ENCODE data around the gene MAZ.
"Not testable (repeated sequence)": the region's sequence is repeated elsewhere in the genome, so short reads cannot be mapped to it uniquely, and the experiment has no call there.

Gene MAZ

DNA sequence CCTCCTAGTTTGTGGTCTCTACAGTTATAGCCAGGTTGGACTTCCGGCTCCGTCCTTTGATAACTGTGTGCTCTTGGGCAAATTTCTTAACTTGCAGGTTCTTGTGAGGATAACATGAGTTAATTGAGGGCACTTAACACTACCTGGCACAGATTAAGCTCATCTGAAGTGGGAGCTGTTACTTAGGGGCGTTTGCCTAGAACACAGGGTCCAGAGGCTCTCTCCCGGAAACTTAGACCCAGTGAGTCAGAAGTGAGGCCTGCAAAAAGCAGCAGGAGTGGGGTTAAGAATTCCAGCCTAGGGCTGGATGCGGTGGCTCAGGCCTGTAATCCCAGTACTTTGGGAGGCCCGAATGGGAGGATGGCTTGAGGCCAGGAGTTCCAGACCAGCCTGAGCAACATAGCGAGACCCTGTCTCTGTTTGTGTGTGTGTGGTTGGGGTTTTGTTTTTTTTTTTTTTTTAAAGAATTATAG is 15.3 kb downstream of the MAZ start:
- Histone ChIP-seq H3K36me3 (peaks cover 52% of the 10 kb centered on the region), H3K27me3 (no peaks in the 10 kb centered on the region), H3K27ac (peak overlapping the region; percentile 53), H3K9me3 (no peaks in the 10 kb centered on the region), H4K20me1 (peaks cover 51% of the 10 kb centered on the region), H3K4me1 (peaks cover 69% of the 10 kb centered on the region), H3K4me3 (no peak overlapping the region), H3K4me2 (peak overlapping the region; percentile 99), H3K9ac (peak overlapping the region; percentile 98; the same call in 1 of the 2 replicates)
- TF ChIP-seq Cebpa-rat (IDR thresholded peaks at IDR 0.05), result no peak

DNA sequence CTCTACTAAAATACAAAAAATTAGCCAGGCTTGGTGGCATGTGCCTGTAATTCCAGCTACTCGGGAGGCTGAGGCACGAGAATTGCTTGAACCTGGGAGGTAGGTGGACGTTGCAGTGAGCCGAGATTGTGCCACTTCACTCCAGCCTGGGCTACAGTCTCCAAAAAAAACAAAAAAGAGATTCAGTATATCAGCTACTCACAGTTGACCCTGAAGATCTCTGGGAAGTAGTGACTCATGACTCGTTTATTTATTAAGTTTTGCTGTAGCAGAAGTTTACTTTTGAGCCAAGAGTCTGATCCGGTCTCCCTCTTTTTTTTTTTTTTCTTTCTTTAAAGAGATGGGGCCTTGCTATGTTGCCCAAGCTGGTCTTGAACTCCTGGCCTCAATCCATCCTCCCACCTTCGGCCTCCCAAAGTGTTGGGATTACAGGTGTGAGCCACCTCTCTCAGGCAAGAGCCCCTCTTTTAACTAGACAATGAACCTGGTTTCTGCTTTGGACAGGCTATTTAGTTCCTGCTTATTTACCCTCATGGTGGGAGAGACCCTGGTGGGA is 18.3 kb downstream of the MAZ start:
- Histone ChIP-seq H3K9me3 (no peaks in the 10 kb centered on the region), H3K27ac (no peak overlapping the region), H4K20me1 (peaks cover 26% of the 10 kb centered on the region), H3K4me2 (peak overlapping the region; percentile 48), H3K4me3 (no peak overlapping the region), H3K27me3 (no peaks in the 10 kb centered on the region), H3K4me1 (peaks cover 43% of the 10 kb centered on the region), H3K9ac (no peak overlapping the region), H3K36me3 (peaks cover 31% of the 10 kb centered on the region)
- no peak for TF ChIP-seq Cebpa-rat (IDR thresholded peaks at IDR 0.05)

DNA sequence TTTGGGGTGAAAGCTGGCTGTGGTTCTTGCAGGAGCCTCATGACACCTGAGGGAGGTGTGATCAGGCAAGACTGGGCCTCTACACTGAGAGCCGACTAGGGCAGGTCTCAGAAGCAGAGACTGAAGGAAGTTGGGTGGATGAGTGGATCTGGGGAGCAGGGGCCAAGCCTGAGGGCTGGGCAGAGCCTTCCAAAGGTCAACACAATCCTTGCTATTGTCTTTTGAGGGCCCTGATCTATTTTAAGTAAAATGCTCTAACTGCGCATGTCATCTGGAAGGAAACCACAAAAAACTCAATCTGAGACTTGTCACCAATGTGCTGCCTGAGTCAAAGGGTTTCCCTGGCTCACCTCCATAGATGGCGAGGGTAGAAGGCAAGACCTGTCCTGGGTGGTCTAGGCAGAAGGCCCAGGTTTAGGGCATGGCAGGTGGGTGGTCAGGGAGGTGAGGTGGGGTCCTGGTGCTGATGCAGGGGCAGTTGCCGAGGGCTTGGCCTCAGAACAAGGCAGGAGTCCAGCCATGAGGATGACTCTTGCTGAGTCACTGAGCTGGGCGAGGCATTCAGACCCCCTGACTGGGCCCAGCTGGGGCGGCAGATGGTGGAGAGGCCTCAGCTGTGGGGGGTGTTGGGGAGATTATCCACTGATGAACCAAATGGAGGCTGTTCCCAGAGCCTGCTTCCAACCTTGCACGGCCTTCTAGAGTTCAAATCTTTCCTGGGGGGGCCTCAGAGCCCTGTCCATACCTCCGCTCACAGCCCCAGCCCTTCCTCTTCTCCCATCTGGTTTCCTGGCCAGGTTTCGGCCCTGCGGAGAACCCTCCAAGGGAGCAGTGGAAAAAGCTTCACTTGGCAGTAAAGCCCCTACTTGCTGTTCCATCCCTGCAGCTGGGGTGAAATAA is 19.1 kb downstream of the MAZ start:
- Histone ChIP-seq H4K20me1 (peaks cover 19% of the 10 kb centered on the region), H3K27ac (no peak overlapping the region), H3K4me2 (peak overlapping the region; percentile 48), H3K36me3 (peaks cover 24% of the 10 kb centered on the region), H3K9me3 (no peaks in the 10 kb centered on the region), H3K27me3 (no peaks in the 10 kb centered on the region), H3K4me1 (peaks cover 35% of the 10 kb centered on the region), H3K4me3 (no peak overlapping the region), H3K9ac (no peak overlapping the region)
- no peak for TF ChIP-seq Cebpa-rat (IDR thresholded peaks at IDR 0.05)

DNA sequence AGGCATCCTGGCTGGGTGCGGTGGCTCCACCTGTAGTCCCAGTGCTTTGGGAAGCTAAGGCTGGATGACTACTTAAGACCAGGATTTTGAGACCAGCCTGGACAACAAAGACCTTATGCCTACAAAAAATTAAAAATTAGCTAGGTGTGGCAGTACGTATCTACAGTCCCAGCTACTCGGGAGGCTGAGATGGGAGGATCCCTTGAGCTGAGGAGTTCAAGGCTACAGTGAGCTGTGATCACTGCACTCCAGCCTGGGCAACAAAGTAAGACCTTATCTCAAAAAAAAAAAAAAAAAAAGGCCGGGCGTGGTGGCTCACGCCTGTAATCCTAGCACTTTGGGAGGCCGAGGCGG is 20.0 kb downstream of the MAZ start:
- Histone ChIP-seq H3K9me3 (no peaks in the 10 kb centered on the region), H3K27ac (no peak overlapping the region), H3K4me3 (no peak overlapping the region), H3K27me3 (no peaks in the 10 kb centered on the region), H3K36me3 (peaks cover 14% of the 10 kb centered on the region; the same call in 1 of the 2 replicates), H3K4me1 (peaks cover 26% of the 10 kb centered on the region), H3K4me2 (no peak overlapping the region), H3K9ac (no peak overlapping the region), H4K20me1 (peaks cover 9% of the 10 kb centered on the region)
- no peak for TF ChIP-seq Cebpa-rat (IDR thresholded peaks at IDR 0.05)

DNA sequence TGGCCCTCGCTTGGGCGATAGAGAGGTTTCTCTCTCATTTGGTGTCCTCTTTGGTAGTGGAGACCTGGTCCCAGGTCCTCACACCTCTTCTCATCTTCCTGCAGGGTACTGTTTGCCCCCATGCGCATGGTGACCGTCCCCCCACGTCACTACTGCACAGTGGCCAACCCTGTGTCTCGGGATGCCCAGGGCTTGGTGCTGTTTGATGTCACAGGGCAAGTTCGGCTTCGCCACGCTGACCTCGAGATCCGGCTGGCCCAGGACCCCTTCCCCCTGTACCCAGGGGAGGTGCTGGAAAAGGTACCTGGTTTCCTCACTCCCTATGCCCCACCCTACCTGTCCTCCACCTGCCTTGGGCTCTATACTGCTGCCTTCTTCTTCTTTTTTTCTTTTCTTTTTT is 24.4 kb downstream of the MAZ start:
- Histone ChIP-seq H3K9ac (no peak overlapping the region), H3K4me1 (peaks cover 3% of the 10 kb centered on the region), H4K20me1 (no peaks in the 10 kb centered on the region), H3K36me3 (peaks cover 15% of the 10 kb centered on the region; the same call in 1 of the 2 replicates), H3K4me3 (no peak overlapping the region), H3K27me3 (no peaks in the 10 kb centered on the region), H3K27ac (no peak overlapping the region), H3K4me2 (no peak overlapping the region), H3K9me3 (no peaks in the 10 kb centered on the region)
- no peak for TF ChIP-seq Cebpa-rat (IDR thresholded peaks at IDR 0.05)

DNA sequence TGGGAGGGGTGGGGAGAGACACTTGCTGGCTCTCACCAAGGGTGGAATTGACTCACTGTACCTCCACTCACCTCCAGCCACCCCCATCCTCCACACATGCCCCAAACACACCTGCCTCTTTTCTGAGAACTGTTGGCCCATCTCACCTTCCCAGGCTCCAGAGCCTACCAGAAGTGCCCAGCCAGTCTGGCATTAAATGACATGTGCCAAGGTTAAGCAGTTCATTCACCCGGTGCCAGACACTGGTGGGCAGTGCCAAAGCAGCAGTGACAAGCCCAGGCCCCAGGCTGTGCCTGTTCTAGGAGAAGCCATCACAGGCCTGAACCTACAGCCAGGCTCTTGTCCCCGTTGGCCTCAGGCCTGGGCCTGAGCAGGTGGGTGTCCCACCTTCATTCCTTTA is 25.2 kb downstream of the MAZ start:
- no peak for TF ChIP-seq Cebpa-rat (IDR thresholded peaks at IDR 0.05)
- no peak overlapping the region for H3K9ac ChIP-seq
- H3K36me3 ChIP-seq, result peaks cover 15% of the 10 kb centered on the region; the same call in 1 of the 2 replicates
- H3K4me3 ChIP-seq, result no peak overlapping the region
- no peak overlapping the region for H3K4me2 ChIP-seq
- no peak overlapping the region for H3K27ac ChIP-seq
- H4K20me1 ChIP-seq, result no peaks in the 10 kb centered on the region
- no peaks in the 10 kb centered on the region for H3K4me1 ChIP-seq
- no peaks in the 10 kb centered on the region for H3K27me3 ChIP-seq
- H3K9me3 ChIP-seq, result no peaks in the 10 kb centered on the region

DNA sequence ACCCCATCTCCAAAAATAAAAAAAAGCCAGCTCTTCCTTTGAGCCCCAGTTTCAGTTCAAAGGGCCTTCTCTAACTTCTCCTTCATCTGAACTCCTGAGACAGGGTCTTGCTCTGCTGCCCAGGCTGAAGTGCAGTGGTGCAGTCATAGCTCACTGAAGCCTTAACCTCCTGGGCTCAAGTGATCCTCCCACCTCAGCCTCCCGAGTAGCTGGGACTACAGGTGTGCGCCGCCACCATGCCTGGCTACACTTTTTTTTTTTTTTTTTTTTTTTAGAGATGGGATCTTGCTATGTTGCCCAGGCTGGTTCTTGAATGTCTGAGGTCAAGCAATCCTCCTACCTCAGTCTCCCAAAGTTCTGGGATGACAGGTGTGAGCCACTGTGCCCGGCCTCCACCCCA is 26.9 kb downstream of the MAZ start:
- H3K27me3 ChIP-seq, H3K27ac ChIP-seq, H3K4me1 ChIP-seq, H4K20me1 ChIP-seq, H3K9ac ChIP-seq, H3K9me3 ChIP-seq, H3K4me2 ChIP-seq, H3K4me3 ChIP-seq: not testable (repeated sequence)
- H3K36me3 ChIP-seq, result peaks cover 15% of the 10 kb centered on the region; the same call in 1 of the 2 replicates

DNA sequence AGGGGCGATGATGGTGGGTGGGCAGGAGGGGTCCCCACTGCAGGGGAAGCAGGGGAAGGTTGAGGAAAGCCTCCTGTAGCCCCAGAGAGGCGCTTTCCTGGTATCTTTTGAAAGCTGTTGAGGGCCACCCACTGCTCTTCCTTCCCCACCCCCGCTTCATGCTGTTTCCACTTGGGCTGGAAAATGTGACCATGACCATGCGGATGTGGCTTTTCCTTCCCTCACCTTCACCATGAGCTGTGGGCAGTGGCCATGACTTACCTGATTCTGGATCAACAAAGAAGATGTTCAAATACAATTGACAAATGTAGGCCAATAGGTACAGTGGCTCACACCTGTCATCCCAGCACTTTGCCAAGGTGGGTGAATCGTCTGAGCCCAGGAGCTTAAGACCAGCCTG is 27.8 kb downstream of the MAZ start:
- H3K36me3 ChIP-seq, result peaks cover 15% of the 10 kb centered on the region; the same call in 1 of the 2 replicates
- TF ChIP-seq Cebpa-rat (IDR thresholded peaks at IDR 0.05), result no peak

DNA sequence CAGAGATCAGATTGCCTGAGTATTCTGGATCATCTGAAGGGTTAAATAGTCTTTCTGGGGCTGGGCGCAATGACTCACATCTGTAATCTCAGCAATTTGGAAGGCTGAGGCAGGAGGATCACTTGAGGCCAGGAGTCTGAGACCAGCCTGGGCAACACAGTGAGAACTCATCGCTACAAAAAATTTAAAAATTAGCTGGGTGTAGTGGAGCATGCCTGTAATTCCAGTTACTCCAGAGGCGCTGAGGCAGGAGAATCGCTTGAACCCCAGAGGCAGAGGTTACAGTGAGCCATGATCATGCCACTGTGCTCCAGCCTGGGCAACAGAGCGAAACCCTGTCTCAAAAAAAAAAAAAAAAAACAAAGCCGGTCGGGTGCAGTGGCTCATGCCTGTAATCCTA is 29.6 kb downstream of the MAZ start:
- H3K4me3 ChIP-seq, result no peak overlapping the region
- no peak for TF ChIP-seq Cebpa-rat (IDR thresholded peaks at IDR 0.05)
- H4K20me1 ChIP-seq, result no peaks in the 10 kb centered on the region
- H3K4me1 ChIP-seq, result no peaks in the 10 kb centered on the region
- H3K9me3 ChIP-seq, result no peaks in the 10 kb centered on the region
- no peaks in the 10 kb centered on the region for H3K27me3 ChIP-seq
- peaks cover 15% of the 10 kb centered on the region; the same call in 1 of the 2 replicates for H3K36me3 ChIP-seq
- H3K4me2 ChIP-seq, result no peak overlapping the region
- H3K27ac ChIP-seq, result no peak overlapping the region
- no peak overlapping the region for H3K9ac ChIP-seq

More for the DNA sequence above, 27.8 kb downstream of the MAZ start:
- Histone ChIP-seq H3K27me3 (no peaks in the 10 kb centered on the region), H4K20me1 (no peaks in the 10 kb centered on the region), H3K9ac (no peak overlapping the region), H3K4me1 (no peaks in the 10 kb centered on the region), H3K9me3 (no peaks in the 10 kb centered on the region), H3K4me2 (no peak overlapping the region), H3K4me3 (no peak overlapping the region), H3K27ac (no peak overlapping the region)

DNA sequence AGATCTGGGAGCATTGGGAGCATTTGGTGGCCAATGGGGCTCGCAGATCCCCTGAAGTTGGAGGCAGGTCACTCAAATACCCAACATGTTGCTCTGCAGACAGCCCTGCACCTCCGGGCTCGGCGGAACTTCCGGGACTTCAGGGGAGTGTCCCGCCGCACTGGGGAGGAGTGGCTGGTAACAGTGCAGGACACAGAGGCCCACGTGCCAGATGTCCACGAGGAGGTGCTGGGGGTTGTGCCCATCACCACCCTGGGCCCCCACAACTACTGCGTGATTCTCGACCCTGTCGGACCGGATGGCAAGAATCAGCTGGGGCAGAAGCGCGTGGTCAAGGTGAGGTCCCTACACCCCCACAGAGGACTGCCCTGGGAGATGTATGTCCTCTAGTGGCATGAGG is 30.3 kb downstream of the MAZ start:
- no peak overlapping the region for H3K4me3 ChIP-seq
- peaks cover 20% of the 10 kb centered on the region; the same call in 1 of the 2 replicates for H3K36me3 ChIP-seq
- TF ChIP-seq Cebpa-rat (IDR thresholded peaks at IDR 0.05), result no peak
- H4K20me1 ChIP-seq, result no peaks in the 10 kb centered on the region
- no peaks in the 10 kb centered on the region for H3K9me3 ChIP-seq
- H3K27ac ChIP-seq, result no peak overlapping the region
- no peak overlapping the region for H3K4me2 ChIP-seq
- no peaks in the 10 kb centered on the region for H3K4me1 ChIP-seq
- H3K27me3 ChIP-seq, result no peaks in the 10 kb centered on the region
- no peak overlapping the region for H3K9ac ChIP-seq
